ENCODE measurements around the gene TMEM120A.

The TMEM120A gene

GRCh38 chr7:75953931-75954330 is 40.5 kb downstream of the TMEM120A start:
- DNase-seq = no peak

- no peak for DNase-seq
These were observed 41.0 kb downstream of the TMEM120A start for GRCh38 chr7:75953431-75953830.

GRCh38 chr7:75951506-75951905 is 42.9 kb downstream of the TMEM120A start:
- no peak for DNase-seq

- no peak for DNase-seq
These were observed 44.2 kb downstream of the TMEM120A start for GRCh38 chr7:75950111-75950681.

GRCh38 chr7:75948179-75948578 is 46.2 kb downstream of the TMEM120A start:
- DNase-seq = no peak

GRCh38 chr7:75946207-75946855 is 48.1 kb downstream of the TMEM120A start:
- DNase-seq = no peak

- no peak for DNase-seq
These were observed 48.9 kb downstream of the TMEM120A start for GRCh38 chr7:75945297-75946168.

- DNase-seq = no peak
These were observed 49.9 kb downstream of the TMEM120A start for GRCh38 chr7:75944507-75944906.

- DNase-seq = no peak
These were observed 50.5 kb downstream of the TMEM120A start for GRCh38 chr7:75943864-75944263.

- DNase-seq = no peak
These were observed 55.5 kb downstream of the TMEM120A start for GRCh38 chr7:75938921-75939320.

GRCh38 chr7:75937958-75938786 is 56.2 kb downstream of the TMEM120A start:
- no peak for DNase-seq
